HG02610 (cell line): ENCODE results near the gene MAMSTR.
"Not testable (repeated sequence)": the region's sequence is repeated elsewhere in the genome, so short reads cannot be mapped to it uniquely, and the experiment has no call there.

Source experiments
- ATAC-seq: cut with Tn5 transposase; IDR thresholded peaks from one replicate; pipeline ENCODE4 v1.9.1; 2021; ENCODE audit warnings: mild to moderate bottlenecking, moderate library complexity; ENCODE audit not compliant: unreplicated experiment

Gene MAMSTR

DNA sequence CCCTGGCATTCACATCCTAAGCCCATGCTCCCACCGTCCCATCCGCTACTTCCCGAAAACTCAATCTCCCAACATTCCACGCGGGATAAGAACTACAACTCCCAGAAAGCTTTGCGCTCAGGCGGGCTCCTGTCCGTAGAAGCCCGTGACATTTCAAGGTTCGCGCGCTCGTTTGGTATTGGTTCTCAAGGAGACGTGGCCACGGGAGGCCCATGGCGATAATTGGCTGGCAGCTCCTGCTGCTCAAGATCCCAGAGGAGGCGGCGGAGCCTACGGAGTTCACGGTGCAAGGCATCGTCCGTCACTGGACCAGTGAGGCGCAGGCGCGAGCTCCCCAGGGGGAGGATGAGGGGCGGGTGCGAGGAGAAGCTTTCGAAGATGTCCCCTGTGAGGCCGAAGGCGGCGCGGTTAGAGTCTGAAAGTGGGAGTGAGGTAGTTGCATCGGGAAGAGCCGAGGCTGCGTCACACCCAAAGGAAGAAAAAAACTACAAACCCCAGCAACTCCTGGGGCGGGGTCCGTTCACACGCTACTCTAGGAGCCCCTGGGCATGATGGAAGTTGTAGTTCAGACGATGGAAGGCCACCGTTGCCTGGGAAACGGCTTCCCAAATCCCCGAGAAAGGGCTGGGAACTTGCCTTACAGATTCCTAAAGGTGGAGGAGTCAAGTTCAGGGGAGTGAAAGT lies 1.2 kb upstream of the MAMSTR start:
- ATAC-seq = peak; percentile 76

DNA sequence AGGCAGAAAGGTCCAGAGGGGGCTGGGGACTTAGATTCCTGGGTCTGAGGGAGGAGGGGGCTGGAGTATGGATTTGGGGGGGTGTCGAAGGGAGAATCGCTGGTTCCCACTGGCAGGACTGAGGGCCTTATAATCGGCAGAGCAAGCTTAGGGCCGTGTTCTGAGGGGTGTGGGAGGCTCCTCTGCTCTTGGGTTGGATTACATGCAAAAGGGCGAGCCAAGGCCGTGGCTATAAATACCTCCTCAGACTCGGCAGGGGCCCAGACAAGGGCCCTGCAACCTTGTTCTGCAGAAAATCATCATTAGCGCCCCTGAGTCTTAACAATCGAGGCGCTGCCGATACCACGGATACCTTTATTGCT lies 707 bp upstream of the MAMSTR start:
- ATAC-seq = peak; percentile 9

DNA sequence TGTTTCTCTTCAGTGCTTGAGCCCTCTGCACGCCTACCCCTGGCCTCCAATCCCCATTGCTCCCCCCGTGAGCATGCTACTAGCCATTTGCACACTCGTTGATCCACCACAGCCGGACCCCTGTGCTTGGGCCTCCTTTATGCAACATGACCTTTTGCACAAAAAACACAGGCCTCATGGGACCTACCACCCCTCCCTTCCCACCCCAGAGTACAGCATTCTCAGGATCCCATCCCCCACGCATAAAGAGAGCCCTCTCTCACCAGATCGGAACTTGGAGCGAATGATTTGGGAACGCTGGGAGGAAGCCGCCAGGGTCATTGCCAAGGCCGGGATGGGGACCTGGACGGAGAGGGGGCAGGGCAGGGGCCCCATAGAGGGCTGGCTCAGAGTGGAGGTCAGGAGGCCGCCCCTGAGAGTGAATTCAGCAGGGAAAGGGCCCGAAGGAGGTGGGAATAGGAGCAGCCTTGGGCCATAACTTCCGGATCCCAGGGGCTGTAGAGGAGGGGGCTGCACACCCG lies 754 bp downstream of the MAMSTR start:
- no peak for ATAC-seq

DNA sequence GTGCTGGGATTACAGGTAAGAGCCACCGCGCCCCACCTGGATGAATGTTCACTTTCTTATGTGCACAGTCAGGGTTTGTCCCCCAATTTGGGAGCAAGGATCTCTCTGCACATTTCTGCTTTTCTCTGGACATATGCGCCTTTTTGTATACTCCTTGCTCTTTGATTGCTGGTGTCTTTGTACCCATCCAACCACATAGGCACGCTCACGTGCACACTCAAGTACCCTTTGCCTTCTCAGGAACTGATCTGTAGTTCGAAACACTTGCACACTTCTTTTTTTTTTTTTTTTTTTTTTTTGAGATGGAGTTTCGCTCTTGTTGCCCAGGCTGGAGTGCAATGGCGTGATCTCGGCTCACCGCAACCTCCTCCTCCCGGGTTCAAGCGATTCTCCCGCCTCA lies 1.4 kb downstream of the MAMSTR start:
- not testable (repeated sequence) for ATAC-seq

- no peak for ATAC-seq
Observed at GRCh38 chr19:48716562-48717291, 2.8 kb downstream of the MAMSTR start.

DNA sequence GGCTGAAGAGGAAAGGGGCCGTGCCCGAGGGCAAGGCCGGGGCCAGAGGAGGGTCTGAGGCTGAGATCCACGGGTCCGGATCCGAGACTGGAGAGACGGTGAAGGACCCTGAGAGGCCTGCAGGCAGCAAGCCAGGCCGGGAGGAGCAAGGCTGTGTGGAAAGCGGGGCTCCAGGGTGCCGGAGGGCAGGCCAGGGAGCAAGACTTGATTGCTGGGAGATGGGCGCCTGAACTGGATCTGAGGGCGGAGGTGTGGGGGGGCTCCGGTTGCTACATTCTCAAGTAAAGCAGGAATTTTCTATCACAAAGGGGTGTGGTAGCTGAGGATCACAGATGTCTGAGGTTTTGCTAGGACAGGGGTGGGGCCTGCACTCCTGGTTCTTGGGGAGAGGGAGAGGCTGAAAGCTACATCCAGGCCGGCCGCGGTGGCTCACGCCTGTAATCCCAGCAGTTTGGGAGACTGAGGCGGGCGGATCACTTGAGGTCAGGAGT lies 3.8 kb downstream of the MAMSTR start:
- ATAC-seq = no peak

DNA sequence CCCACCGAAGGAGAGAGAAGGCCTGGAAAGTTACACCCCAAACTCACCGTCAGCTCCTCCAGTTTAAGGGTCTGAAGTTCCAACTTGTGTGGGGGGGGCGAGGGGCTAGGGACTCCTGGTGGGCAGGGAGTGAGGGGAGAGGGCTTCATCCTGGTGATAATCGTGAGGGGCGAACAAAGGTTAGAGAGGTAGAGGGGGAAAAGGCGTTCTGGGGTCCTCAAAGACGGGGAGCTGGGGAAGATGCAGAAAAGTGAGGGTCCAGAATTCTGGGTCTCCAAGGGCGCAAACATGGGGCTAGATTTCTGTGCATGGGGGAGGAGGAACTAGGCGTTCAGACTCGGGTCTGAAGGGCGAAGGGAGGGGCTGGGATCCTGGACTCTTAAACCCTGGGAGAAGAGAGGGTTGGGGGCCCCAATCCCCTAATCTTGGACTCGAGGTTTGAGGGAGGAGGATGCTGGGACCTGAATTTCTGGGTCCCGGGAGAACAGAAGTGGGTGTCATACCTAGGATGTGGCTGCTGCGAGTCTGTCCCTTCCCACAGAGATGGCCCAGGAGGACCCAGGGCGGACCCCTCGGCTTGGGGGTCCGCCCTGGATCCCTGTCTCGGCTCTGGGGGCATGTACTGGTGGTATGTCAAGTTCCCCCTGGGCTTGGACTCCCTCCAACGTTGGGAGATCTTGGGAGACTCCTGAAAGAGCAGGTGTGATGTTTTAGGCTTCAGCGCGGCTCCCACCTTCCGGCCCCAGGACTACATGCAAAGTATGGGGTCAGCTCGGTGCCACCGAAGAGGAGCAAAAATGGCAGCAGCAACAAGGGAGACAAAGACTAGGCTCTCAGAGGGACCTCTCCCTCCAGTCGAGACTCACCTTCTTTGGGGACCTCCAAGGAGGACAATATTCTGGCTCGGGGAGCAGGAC lies 4.5 kb downstream of the MAMSTR start:
- ATAC-seq = no peak

- ATAC-seq = peak; percentile 90
Observed at GRCh38 chr19:48713864-48714755, 5.4 kb downstream of the MAMSTR start.

DNA sequence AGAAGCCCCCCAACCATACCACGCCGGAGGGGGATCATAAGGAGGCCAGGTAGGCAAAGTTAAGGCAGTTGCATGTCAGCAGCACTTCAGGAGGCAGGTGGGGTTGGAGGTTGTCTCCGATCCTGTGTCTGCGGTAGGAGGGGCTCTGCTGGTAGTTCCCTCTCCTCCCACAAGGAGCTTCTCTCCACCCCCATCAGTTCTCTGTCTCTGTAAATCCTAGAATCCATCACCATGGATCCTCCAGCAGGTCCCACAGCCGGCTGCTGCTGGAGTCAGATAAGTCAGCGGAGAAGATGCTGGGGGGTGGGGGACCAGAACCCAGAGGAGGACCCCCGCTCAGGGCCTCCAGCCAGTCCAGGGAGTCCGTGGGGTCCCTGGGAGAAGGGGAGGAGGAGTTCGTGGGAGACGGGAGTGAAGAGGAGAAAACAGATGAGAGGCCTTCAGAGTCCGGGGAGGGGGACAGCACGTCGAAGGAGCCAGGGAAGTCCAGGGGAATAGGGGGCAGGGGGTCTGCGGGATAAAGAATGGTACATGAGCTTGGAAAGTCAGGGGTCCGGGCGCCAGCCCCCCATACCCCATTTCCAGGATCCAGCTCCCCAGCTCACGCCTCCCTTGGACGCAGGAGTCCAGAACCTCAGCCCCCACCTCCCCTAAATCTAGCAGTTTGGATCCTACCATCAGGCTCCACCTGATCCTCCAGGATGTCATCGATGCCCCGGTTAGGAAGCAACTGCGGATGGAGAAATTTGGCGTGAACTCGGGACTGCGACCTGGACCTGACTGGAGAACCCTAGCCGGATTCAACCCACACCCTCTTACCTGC lies 6.3 kb downstream of the MAMSTR start:
- no peak for ATAC-seq

DNA sequence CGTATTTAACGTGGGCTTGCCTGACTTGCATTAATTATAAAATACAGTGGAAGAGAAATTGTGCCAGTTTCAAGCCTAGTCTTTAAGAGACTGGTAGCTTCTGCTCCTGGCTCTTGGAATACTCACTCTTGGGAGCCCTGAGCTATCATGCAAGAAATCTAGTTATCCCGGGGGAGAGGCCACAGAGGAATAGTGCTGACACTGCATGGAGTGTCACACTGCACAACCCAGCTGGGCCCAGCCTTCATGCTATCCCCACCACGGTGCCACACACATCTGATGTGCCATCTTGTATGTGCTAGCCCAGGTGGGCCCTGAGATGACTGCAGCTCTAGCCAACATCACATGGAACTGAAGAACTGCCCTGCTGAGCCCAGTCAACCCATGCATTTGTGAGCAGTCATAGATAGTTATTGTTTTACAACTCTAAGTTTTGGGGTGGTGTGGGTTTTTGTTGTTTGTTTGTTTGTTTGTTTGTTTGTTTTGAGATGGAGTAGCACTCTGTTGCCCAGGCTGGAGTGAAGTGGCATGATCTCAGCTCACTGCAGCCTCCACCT lies 8.3 kb downstream of the MAMSTR start:
- ATAC-seq = no peak

GRCh38 chr19:48708471-48708870 lies 11.1 kb downstream of the MAMSTR start:
- ATAC-seq = no peak

GRCh38 chr19:48705431-48705830 lies 14.1 kb downstream of the MAMSTR start:
- no peak for ATAC-seq

- ATAC-seq = no peak
Observed at GRCh38 chr19:48703316-48703715, 16.2 kb downstream of the MAMSTR start.

DNA sequence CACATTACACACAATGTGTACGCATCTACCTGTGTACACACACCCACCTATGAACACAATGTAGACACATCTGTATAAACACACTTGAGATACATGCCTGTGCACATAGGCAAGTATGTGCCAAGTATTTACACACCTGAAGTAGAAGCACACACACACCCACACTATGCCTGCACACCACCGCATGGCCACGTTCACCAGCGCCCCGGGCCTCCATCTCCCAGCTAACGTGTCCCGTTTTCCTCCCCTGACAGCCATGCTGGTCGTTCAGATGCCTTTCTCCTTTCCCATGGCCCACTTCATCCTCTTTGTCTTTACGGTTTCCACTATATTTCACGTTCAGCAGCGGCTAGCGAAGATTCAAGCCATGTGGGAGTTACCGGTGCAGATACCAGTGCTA lies 16.8 kb downstream of the MAMSTR start:
- ATAC-seq = no peak

DNA sequence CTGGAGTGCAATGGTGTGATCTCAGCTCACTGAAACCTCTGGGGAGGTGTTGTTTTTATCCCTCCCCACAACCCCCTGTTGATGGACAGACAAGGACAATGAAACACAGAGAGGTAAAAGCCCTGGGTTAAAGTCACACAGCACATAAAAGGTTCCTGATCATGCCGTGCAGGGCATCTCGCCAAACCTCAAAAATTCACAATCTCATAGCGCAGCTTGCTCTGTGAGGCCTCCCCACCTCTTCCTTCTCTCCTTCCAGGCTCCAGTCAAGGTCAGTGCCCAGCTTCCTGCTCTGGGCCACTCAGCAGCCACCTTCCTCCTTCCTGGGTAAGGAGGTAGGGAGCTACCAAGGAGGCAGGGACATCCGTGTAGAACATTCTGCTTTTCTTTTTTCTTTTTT lies 21.5 kb downstream of the MAMSTR start:
- ATAC-seq = no peak

DNA sequence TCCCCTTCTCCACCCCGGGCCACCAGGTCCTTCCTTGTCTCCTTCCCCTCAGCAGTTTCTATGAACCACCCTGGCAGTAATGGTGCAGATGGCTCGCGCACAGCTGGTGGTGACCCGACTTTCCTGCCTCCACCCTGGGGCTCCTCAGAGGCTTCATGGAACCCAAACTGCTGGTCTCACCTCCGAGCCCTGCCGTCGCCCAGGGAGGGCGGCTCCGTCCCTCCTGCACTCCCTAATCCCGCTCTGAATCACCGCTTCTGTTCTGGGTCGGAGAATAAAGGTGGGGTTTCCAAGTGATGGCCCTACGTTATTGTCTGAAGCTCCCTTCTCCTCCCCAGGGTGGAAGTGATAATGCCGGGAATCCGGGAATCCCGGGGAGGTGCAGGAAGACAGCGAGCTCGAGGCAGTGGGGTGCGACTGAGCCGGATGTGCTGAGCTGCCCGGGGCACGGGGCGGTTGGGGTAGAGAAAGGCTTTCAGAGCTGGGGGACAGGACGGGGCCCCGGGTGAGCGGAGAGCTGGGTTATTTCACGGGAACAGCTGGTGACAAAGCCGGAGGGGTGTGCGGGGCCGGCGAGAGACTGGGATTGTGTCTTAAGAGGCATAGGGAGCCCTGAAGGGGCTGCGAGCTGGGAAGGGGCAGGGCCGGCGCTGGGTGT lies 23.0 kb downstream of the MAMSTR start:
- no peak for ATAC-seq

- ATAC-seq = no peak
Observed at GRCh38 chr19:48695743-48696352, 23.7 kb downstream of the MAMSTR start, which contains the start of gene FUT2. Gene FUT2, plus strand, starts transcription at chr19:48695971. Its CDS starts 6,986 bp downstream, at chr19:48702957.

- ATAC-seq = not testable (repeated sequence)
Observed at GRCh38 chr19:48693629-48694028, 25.9 kb downstream of the MAMSTR start.
